Measurements from ENCODE around the gene TUBB1.
A peak's percentile ranks its signal among the peaks of the same experiment; 100 is the strongest.

TUBB1 gene

DNA sequence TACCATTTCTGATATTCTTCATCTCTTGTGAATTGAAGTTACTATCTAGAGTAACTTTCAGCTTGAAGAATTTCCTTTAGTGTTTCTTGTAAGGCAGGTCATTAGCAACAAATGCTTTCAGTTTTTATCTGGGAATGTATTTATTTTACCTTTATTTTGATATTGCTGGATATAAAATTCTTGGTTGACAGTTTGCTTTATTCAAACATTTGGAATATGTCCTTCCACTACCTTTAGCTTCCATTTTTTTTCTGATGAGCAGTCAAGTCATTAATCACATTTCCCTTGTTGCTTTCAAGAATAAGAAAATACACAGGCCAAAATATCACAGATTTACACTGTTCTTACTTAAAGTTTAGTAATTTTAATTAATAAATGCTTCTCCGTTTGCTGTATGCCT lies 43.9 kb upstream of the TUBB1 start:
- no CpG with 5 or more reads among the region's 1 CpG for WGBS (ENCODE audit: extremely low coverage, insufficient coverage, low lambda C conversion rate)
- Histone ChIP-seq H4K5ac (ENCODE audit: low read length) (no peak overlapping the region), H3K79me2 (ENCODE audit: control insufficient read depth, insufficient read depth, low read length) (no peaks in the 10 kb centered on the region), H4K8ac (ENCODE audit: low read depth, low read length) (no peak overlapping the region), H3K9ac (ENCODE audit: low read length) (no peak overlapping the region), H2AK5ac (ENCODE audit: low read length) (no peak overlapping the region), H3K79me1 (ENCODE audit: low read length) (no peaks in the 10 kb centered on the region), H2BK15ac (replicated peaks; ENCODE audit: low read depth) (no peak overlapping the region), H3K4me3 (ENCODE audit: low read length) (no peak overlapping the region), H3K36me3 (ENCODE audit: control insufficient read depth, insufficient read depth, low read length) (no peaks in the 10 kb centered on the region), H3K23ac (ENCODE audit: low read length) (no peak overlapping the region), H3K56ac (ENCODE audit: low read length) (no peak overlapping the region), H3K4me2 (ENCODE audit: low read length) (no peak overlapping the region), H2BK120ac (ENCODE audit: low read depth, low read length) (no peak overlapping the region), H3K27ac (ENCODE audit: low read depth, low read length) (no peak overlapping the region), H3K27me3 (ENCODE audit: insufficient read depth, low read length, poor library complexity) (no peaks in the 10 kb centered on the region), H3K4me1 (ENCODE audit: control insufficient read depth, low read depth, low read length) (peaks cover 5% of the 10 kb centered on the region), H3K4ac (ENCODE audit: low read depth, low read length) (no peak overlapping the region), H3K18ac (ENCODE audit: low read length) (no peak overlapping the region), H2BK5ac (ENCODE audit: low read length) (no peak overlapping the region)
- DNase-seq = no peak

DNA sequence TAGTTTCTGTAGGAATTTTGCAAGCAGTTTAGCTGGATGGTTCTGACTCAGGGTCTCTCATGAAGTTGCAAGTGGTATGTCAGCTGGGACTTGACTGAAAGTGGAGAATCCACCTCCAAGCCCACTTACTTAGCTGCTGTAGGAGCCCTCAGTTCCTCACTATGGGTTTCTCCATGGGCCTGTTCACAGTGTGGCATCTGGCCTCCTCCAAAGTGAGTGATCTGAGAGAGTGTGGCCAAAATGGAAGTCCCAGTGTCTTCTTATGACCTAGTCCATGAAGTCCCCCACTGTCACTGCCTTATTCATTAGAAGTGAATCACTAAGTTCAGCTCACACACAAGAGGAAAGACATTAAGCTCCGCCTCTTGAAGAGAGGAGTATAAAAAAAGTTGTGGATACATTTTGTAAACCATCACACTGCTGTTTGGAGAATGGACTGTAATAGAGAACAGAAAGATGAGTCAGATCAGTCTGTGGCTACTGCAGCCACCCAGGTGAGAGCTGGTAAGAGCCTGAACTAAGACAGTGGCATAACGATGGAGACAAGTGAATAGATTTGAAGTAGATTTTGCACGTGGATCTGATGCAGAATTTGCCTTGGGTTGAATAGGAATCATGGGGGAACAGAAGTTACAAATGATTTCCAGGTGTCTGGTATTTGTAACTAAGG lies 43.0 kb upstream of the TUBB1 start:
- Histone ChIP-seq H4K8ac (ENCODE audit: low read depth, low read length) (no peak overlapping the region), H3K4me1 (ENCODE audit: control insufficient read depth, low read depth, low read length) (peaks cover 5% of the 10 kb centered on the region), H3K4me3 (ENCODE audit: low read length) (no peak overlapping the region), H2BK120ac (ENCODE audit: low read depth, low read length) (no peak overlapping the region), H3K4ac (ENCODE audit: low read depth, low read length) (no peak overlapping the region), H3K18ac (ENCODE audit: low read length) (no peak overlapping the region), H3K56ac (ENCODE audit: low read length) (no peak overlapping the region), H3K4me2 (ENCODE audit: low read length) (no peak overlapping the region), H3K79me1 (ENCODE audit: low read length) (no peaks in the 10 kb centered on the region), H3K23ac (ENCODE audit: low read length) (no peak overlapping the region), H2AK5ac (ENCODE audit: low read length) (no peak overlapping the region), H4K5ac (ENCODE audit: low read length) (no peak overlapping the region), H3K27me3 (ENCODE audit: insufficient read depth, low read length, poor library complexity) (no peaks in the 10 kb centered on the region), H3K36me3 (ENCODE audit: control insufficient read depth, insufficient read depth, low read length) (no peaks in the 10 kb centered on the region), H3K79me2 (ENCODE audit: control insufficient read depth, insufficient read depth, low read length) (no peaks in the 10 kb centered on the region), H2BK5ac (ENCODE audit: low read length) (no peak overlapping the region), H2BK15ac (replicated peaks; ENCODE audit: low read depth) (no peak overlapping the region), H3K9ac (ENCODE audit: low read length) (no peak overlapping the region), H3K27ac (ENCODE audit: low read depth, low read length) (no peak overlapping the region)
- no CpG with 5 or more reads among the region's 3 CpGs for WGBS (ENCODE audit: extremely low coverage, insufficient coverage, low lambda C conversion rate)
- DNase-seq = no peak

GRCh38 chr20:58978351-58979190 lies 40.7 kb upstream of the TUBB1 start:
- Histone ChIP-seq H3K27me3 (ENCODE audit: insufficient read depth, low read length, poor library complexity) (no peaks in the 10 kb centered on the region), H3K4me1 (ENCODE audit: control insufficient read depth, low read depth, low read length) (peaks cover 8% of the 10 kb centered on the region), H3K23ac (ENCODE audit: low read length) (no peak overlapping the region), H3K79me2 (ENCODE audit: control insufficient read depth, insufficient read depth, low read length) (peaks cover 13% of the 10 kb centered on the region), H4K5ac (ENCODE audit: low read length) (no peak overlapping the region), H4K8ac (ENCODE audit: low read depth, low read length) (no peak overlapping the region), H2BK5ac (ENCODE audit: low read length) (no peak overlapping the region), H3K9ac (ENCODE audit: low read length) (no peak overlapping the region), H2BK15ac (replicated peaks; ENCODE audit: low read depth) (no peak overlapping the region), H3K56ac (ENCODE audit: low read length) (peak overlapping the region; percentile 57), H3K36me3 (ENCODE audit: control insufficient read depth, insufficient read depth, low read length) (no peaks in the 10 kb centered on the region), H3K18ac (ENCODE audit: low read length) (no peak overlapping the region), H3K79me1 (ENCODE audit: low read length) (peaks cover 7% of the 10 kb centered on the region), H3K27ac (ENCODE audit: low read depth, low read length) (no peak overlapping the region), H3K4me3 (ENCODE audit: low read length) (no peak overlapping the region), H2BK120ac (ENCODE audit: low read depth, low read length) (no peak overlapping the region), H2AK5ac (ENCODE audit: low read length) (no peak overlapping the region), H3K4ac (ENCODE audit: low read depth, low read length) (no peak overlapping the region), H3K4me2 (ENCODE audit: low read length) (no peak overlapping the region)
- no peak for DNase-seq
- WGBS (ENCODE audit: extremely low coverage, insufficient coverage, low lambda C conversion rate) = no CpG with 5 or more reads among the region's 6 CpGs

GRCh38 chr20:58980711-58981627 lies 38.3 kb upstream of the TUBB1 start, which contains the start of gene NELFCD:
Gene NELFCD, plus strand, starts transcription at chr20:58981256. Its CDS starts 54 bp downstream, at chr20:58981310.
- H3K79me1 ChIP-seq (ENCODE audit: low read length) = peaks cover 26% of the 10 kb centered on the region
- H3K4ac ChIP-seq (ENCODE audit: low read depth, low read length) = peak within 1 kb of the TSS; percentile 97
- H3K36me3 ChIP-seq (ENCODE audit: control insufficient read depth, insufficient read depth, low read length) = no peaks in the 10 kb centered on the region
- H3K18ac ChIP-seq (ENCODE audit: low read length) = peak within 1 kb of the TSS; percentile 99
- peak within 1 kb of the TSS; percentile 71 for H3K27ac ChIP-seq (ENCODE audit: low read depth, low read length)
- peak within 1 kb of the TSS; percentile 15 for H3K23ac ChIP-seq (ENCODE audit: low read length)
- H3K27me3 ChIP-seq (ENCODE audit: insufficient read depth, low read length, poor library complexity) = no peaks in the 10 kb centered on the region
- peak within 1 kb of the TSS; percentile 62 for H3K4me3 ChIP-seq (ENCODE audit: low read length)
- H3K79me2 ChIP-seq (ENCODE audit: control insufficient read depth, insufficient read depth, low read length) = peaks cover 33% of the 10 kb centered on the region
- peak within 1 kb of the TSS; percentile 91 for H3K9ac ChIP-seq (ENCODE audit: low read length)
- H2BK120ac ChIP-seq (ENCODE audit: low read depth, low read length) = peak within 1 kb of the TSS; percentile 85
- peaks cover 13% of the 10 kb centered on the region for H3K4me1 ChIP-seq (ENCODE audit: control insufficient read depth, low read depth, low read length)
- H2AK5ac ChIP-seq (ENCODE audit: low read length) = peak within 1 kb of the TSS; percentile 58
- peak within 1 kb of the TSS; percentile 95 for H3K56ac ChIP-seq (ENCODE audit: low read length)
- whole genome bisulfite sequencing (ENCODE audit: extremely low coverage, insufficient coverage, low lambda C conversion rate) = no CpG with 5 or more reads among the region's 109 CpGs
- no peak within 1 kb of the TSS for H2BK15ac ChIP-seq (replicated peaks; ENCODE audit: low read depth)
- DNase-seq = peak; percentile 91
- no peak within 1 kb of the TSS for H4K5ac ChIP-seq (ENCODE audit: low read length)
- H3K4me2 ChIP-seq (ENCODE audit: low read length) = peak within 1 kb of the TSS; percentile 62
- peak within 1 kb of the TSS; percentile 82 for H2BK5ac ChIP-seq (ENCODE audit: low read length)
- peak within 1 kb of the TSS; percentile 29 for H4K8ac ChIP-seq (ENCODE audit: low read depth, low read length)

- peaks cover 13% of the 10 kb centered on the region for H3K4me1 ChIP-seq (ENCODE audit: control insufficient read depth, low read depth, low read length)
- no peaks in the 10 kb centered on the region for H3K27me3 ChIP-seq (ENCODE audit: insufficient read depth, low read length, poor library complexity)
- peaks cover 26% of the 10 kb centered on the region for H3K79me1 ChIP-seq (ENCODE audit: low read length)
- H4K8ac ChIP-seq (ENCODE audit: low read depth, low read length) = peak overlapping the region; percentile 29
- H3K4ac ChIP-seq (ENCODE audit: low read depth, low read length) = peak overlapping the region; percentile 97
- peak overlapping the region; percentile 95 for H3K56ac ChIP-seq (ENCODE audit: low read length)
- peak; percentile 61 for DNase-seq
- H3K4me3 ChIP-seq (ENCODE audit: low read length) = peak overlapping the region; percentile 61
- H3K23ac ChIP-seq (ENCODE audit: low read length) = peak overlapping the region; percentile 15
- H2BK120ac ChIP-seq (ENCODE audit: low read depth, low read length) = peak overlapping the region; percentile 85
- H2AK5ac ChIP-seq (ENCODE audit: low read length) = peak overlapping the region; percentile 58
- no peak overlapping the region for H2BK5ac ChIP-seq (ENCODE audit: low read length)
- H3K27ac ChIP-seq (ENCODE audit: low read depth, low read length) = no peak overlapping the region
- H3K36me3 ChIP-seq (ENCODE audit: control insufficient read depth, insufficient read depth, low read length) = no peaks in the 10 kb centered on the region
- no peak overlapping the region for H2BK15ac ChIP-seq (replicated peaks; ENCODE audit: low read depth)
- no peak overlapping the region for H4K5ac ChIP-seq (ENCODE audit: low read length)
- H3K79me2 ChIP-seq (ENCODE audit: control insufficient read depth, insufficient read depth, low read length) = peaks cover 33% of the 10 kb centered on the region
- H3K18ac ChIP-seq (ENCODE audit: low read length) = peak overlapping the region; percentile 99
- no CpG with 5 or more reads among the region's 29 CpGs for WGBS (ENCODE audit: extremely low coverage, insufficient coverage, low lambda C conversion rate)
- peak overlapping the region; percentile 62 for H3K4me2 ChIP-seq (ENCODE audit: low read length)
- peak overlapping the region; percentile 91 for H3K9ac ChIP-seq (ENCODE audit: low read length)
These were observed 37.4 kb upstream of the TUBB1 start for GRCh38 chr20:58981628-58982364.
